ENCODE data around the gene NBPF4. TPM values are rescaled to one million over a fixed set of nuclear protein-coding genes. Genes with fewer than 3 reads are reported as not detected.
A peak's percentile ranks its signal among the peaks of the same experiment; 100 is the strongest.
"Not testable (repeated sequence)": the region's sequence is repeated elsewhere in the genome, so short reads cannot be mapped to it uniquely, and the experiment has no call there.

The NBPF4 gene
- total and polyA plus RNA-seq, 4 donors, result 0.01 TPM; not detected in 3

- H3K27ac ChIP-seq (ENCODE audit: low read depth in 1 of 2, low read length in 1 of 2); H3K9ac ChIP-seq (ENCODE audit: insufficient read depth in 1 of 2, low read length in 2 of 2); ATAC-seq (ENCODE audit: insufficient read depth, low FRiP score); H3K9me3 ChIP-seq (ENCODE audit: control insufficient read depth in 4 of 4, insufficient read depth in 3 of 4, low read length in 3 of 4); H3K36me3 ChIP-seq (ENCODE audit: control insufficient read depth in 4 of 4, insufficient read depth in 4 of 4, low read length in 4 of 4); H3K4me1 ChIP-seq (ENCODE audit: control insufficient read depth in 5 of 5, insufficient read depth in 5 of 5, low read length in 5 of 5); H3K4me3 ChIP-seq; H3K27me3 ChIP-seq (ENCODE audit: control insufficient read depth in 3 of 3, insufficient read depth in 3 of 3, low read length in 2 of 3); DNase-seq: not testable (repeated sequence)
- 87 to 94% methylated on average over 14 of the region's 14 CpGs for WGBS, 2 donors
These were observed 26.2 kb downstream of the NBPF4 start for GRCh38 chr1:108217515-108218174.

- H3K9me3 ChIP-seq (ENCODE audit: control insufficient read depth in 4 of 4, insufficient read depth in 3 of 4, low read length in 3 of 4); H3K4me1 ChIP-seq (ENCODE audit: control insufficient read depth in 5 of 5, insufficient read depth in 5 of 5, low read length in 5 of 5); H3K4me3 ChIP-seq; ATAC-seq (ENCODE audit: insufficient read depth, low FRiP score); H3K27me3 ChIP-seq (ENCODE audit: control insufficient read depth in 3 of 3, insufficient read depth in 3 of 3, low read length in 2 of 3); DNase-seq; H3K36me3 ChIP-seq (ENCODE audit: control insufficient read depth in 4 of 4, insufficient read depth in 4 of 4, low read length in 4 of 4); H3K27ac ChIP-seq (ENCODE audit: low read depth in 1 of 2, low read length in 1 of 2); H3K9ac ChIP-seq (ENCODE audit: insufficient read depth in 1 of 2, low read length in 2 of 2): not testable (repeated sequence)
- 81 to 83% methylated on average over 2 of the region's 2 CpGs for WGBS, 2 donors
These were observed 26.9 kb downstream of the NBPF4 start for GRCh38 chr1:108217007-108217406.

DNA sequence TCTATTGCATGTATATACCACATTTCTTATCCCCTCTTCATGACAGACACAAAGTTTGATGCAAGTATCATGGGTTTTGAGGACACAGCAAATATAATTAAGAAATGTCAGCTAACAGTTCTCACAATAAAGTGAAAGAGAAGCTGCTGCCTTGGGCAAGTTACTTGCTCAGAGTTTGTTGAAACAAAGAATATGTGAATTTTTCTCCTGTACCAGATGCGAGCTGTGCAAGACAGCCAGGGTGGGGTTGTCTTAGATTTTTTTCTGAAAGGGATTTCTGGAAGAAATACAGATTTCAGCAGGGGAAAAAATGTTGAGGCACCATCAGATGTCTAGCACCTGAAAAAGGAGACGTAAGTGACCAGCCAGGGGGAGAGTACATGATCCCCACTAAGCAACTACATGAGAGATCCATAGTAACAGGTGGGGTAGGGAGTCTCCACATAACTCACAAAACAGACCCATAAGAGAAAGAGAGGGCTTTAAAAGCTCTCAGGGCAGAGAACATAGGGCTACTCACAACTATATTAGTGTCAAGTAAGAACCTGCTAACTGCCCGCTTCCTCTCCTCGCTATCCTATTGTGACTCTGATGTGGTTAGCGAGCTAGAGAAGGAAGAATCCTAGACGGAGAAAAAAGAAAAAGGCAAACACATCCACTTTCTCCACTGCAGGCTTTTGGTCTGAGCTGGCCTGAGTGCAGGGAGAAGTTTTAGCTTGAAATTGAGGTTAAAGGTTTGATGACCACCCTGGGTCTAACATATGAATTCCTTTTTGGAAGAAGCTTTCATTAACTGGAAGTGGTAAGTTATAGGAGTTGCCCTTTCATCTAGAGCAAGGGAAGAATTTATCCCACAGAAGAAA lies 27.6 kb downstream of the NBPF4 start:
- not testable (repeated sequence) for DNase-seq; H3K36me3 ChIP-seq (ENCODE audit: control insufficient read depth in 4 of 4, insufficient read depth in 4 of 4, low read length in 4 of 4); H3K9ac ChIP-seq (ENCODE audit: insufficient read depth in 1 of 2, low read length in 2 of 2); H3K27me3 ChIP-seq (ENCODE audit: control insufficient read depth in 3 of 3, insufficient read depth in 3 of 3, low read length in 2 of 3); ATAC-seq (ENCODE audit: insufficient read depth, low FRiP score); H3K4me1 ChIP-seq (ENCODE audit: control insufficient read depth in 5 of 5, insufficient read depth in 5 of 5, low read length in 5 of 5); H3K27ac ChIP-seq (ENCODE audit: low read depth in 1 of 2, low read length in 1 of 2); H3K4me3 ChIP-seq; H3K9me3 ChIP-seq (ENCODE audit: control insufficient read depth in 4 of 4, insufficient read depth in 3 of 4, low read length in 3 of 4)
- 83 to 87% methylated on average over 6 of the region's 6 CpGs for WGBS, 2 donors

DNA sequence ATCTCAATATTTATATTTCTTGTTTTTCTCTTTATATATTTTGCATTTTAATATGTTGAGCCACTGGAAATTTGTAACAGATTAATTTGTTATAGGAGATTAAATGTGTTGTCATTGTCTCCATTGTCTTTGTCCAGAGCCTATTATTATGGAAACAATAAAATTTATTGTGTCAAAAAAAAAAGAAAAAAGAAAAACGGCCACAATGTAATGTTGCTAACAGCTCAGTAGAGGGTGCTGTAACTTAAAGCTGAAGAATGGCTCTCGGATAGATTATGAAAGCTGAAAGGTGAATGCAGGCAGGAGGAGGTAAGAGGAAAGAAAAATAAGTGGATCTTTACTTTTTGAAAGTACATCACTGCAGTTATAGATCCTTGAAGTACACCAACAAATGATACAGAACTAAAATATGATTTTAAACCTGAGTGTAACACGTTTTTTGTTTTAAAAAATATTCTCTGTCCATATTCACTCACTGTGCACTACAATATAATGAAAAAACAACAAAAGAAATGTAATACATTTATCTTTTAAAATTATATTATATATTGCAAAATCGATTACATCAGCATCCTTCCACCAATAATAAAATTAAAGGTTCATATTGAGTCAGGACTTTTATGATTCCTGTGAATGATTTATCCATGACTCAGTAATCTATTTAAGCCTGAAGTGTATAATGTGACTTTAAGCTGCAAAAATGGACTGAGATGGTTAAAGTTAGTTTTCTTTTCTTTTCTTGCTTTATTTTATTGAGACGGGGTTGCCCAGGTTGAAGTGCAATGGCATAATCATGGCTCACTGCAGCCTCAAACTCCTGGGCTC lies 29.0 kb downstream of the NBPF4 start:
- not testable (repeated sequence) for H3K36me3 ChIP-seq (ENCODE audit: control insufficient read depth in 4 of 4, insufficient read depth in 4 of 4, low read length in 4 of 4); H3K9me3 ChIP-seq (ENCODE audit: control insufficient read depth in 4 of 4, insufficient read depth in 3 of 4, low read length in 3 of 4); H3K27me3 ChIP-seq (ENCODE audit: control insufficient read depth in 3 of 3, insufficient read depth in 3 of 3, low read length in 2 of 3); ATAC-seq (ENCODE audit: insufficient read depth, low FRiP score); H3K4me1 ChIP-seq (ENCODE audit: control insufficient read depth in 5 of 5, insufficient read depth in 5 of 5, low read length in 5 of 5); H3K4me3 ChIP-seq; H3K9ac ChIP-seq (ENCODE audit: insufficient read depth in 1 of 2, low read length in 2 of 2); H3K27ac ChIP-seq (ENCODE audit: low read depth in 1 of 2, low read length in 1 of 2)
- WGBS, 2 donors, result 18 to 22% methylated on average over 4 of the region's 5 CpGs
- peak in 1 of 3 donors; percentile 19 for DNase-seq
- TF ChIP-seq CTCF (IDR thresholded peaks at IDR 0.05; ENCODE audit: control extremely low read depth, extremely low read depth), result peak; percentile 34
